HFF-Myc (cell line): ENCODE data around the gene PHTF1.

Experiments
- DNase-seq: peaks from one replicate; pipeline ENCODE4 v3.0.0-alpha.2; 2011; ENCODE audit warnings: low read depth; ENCODE audit errors: extremely low read depth
- H3K4me3 ChIP-seq: replicated peaks from 2 replicates; pipeline ENCODE4 v1.5.1; 2011; ENCODE audit warnings: low read depth, mild to moderate bottlenecking, control low read depth, low read length
- TF ChIP-seq, protein P1 (sequence below): IDR thresholded peaks from 2 replicates; pipeline ENCODE4 v1.5.1; 2012; ENCODE audit warnings: mild to moderate bottlenecking, low read depth, low read length, control low read depth; ENCODE audit errors: missing control alignments

PHTF1 gene

DNA sequence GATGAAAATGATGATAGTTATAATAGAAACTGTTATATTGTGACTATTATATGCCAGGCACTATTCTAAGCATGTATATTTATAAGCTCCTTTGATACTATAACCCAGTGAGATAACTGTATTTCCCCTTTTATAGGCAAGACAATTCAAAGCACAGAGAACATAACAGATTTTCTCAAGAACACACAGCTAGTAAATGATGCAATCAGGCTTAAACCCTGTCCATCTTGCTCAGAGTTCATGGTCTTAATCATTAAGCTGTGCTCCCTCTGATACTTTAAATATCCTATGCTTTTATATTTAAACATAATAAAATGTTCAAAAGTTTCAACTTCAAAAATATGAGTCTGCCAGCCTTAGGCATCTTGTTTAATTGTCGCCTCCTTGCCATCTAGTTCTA is 88.6 kb downstream of the PHTF1 start:
- TF ChIP-seq, protein P1, sequence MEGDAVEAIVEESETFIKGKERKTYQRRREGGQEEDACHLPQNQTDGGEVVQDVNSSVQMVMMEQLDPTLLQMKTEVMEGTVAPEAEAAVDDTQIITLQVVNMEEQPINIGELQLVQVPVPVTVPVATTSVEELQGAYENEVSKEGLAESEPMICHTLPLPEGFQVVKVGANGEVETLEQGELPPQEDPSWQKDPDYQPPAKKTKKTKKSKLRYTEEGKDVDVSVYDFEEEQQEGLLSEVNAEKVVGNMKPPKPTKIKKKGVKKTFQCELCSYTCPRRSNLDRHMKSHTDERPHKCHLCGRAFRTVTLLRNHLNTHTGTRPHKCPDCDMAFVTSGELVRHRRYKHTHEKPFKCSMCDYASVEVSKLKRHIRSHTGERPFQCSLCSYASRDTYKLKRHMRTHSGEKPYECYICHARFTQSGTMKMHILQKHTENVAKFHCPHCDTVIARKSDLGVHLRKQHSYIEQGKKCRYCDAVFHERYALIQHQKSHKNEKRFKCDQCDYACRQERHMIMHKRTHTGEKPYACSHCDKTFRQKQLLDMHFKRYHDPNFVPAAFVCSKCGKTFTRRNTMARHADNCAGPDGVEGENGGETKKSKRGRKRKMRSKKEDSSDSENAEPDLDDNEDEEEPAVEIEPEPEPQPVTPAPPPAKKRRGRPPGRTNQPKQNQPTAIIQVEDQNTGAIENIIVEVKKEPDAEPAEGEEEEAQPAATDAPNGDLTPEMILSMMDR = no peak
- H3K4me3 ChIP-seq = no peak overlapping the region
- DNase-seq = no peak

DNA sequence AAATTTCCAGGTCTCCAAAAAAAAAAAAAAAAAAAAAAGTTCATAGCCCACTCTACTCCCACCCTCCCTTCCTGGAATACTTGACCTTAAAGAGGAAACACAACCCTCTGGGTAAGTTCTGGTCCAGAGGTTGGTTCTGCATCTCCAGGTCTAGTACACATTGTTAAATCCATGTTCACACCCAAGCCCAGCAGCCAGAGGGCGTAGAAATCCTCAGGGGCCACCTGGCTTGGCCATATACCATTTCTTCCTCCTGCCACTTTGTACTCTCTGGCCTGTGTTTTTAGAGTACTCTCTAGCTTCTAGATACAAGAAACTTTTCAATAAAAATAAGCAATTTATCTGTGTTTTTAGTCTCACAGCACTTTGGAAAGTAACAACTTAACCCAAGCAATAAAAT is 89.3 kb downstream of the PHTF1 start:
- no peak overlapping the region for H3K4me3 ChIP-seq
- TF ChIP-seq, protein P1 = no peak
- DNase-seq = no peak

DNA sequence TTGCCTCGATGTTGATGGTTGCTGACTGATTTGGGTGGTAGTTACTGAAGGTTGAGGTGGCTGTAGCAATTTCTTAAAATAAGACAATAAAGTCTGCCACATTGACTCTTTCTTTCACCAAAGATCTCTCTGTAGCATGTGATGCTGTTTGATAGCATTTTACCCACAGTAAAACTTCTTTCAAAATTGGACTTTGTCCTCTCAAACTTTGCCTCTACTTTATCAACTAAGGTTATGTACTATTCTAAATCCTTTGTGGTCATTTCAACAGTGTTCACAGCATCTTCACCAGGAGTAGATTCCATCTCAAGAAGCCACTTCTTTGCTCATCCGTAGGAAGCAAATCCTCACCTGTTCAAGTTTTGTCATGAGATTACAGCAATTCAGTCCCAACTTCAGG is 93.2 kb downstream of the PHTF1 start:
- no peak overlapping the region for H3K4me3 ChIP-seq
- TF ChIP-seq, protein P1 = no peak
- no peak for DNase-seq

DNA sequence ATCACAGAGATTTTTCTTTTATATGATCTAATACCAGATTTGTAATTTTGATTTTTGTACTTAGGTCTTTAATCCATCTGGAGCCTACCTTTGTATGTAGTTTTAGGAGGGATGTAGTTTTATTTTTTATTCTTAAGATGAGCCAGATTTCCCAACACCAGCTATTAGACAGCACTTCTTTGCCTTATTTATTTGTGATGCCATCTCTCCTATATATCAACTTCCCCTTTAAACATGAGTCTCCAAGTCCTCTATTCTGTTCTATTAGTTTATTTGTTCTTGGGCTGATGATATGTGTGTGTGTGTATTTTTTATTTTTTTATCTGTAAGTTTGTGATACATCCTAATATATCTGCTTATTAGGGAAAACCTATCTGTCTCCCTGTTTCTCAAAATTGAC is 94.2 kb downstream of the PHTF1 start:
- DNase-seq = no peak
- H3K4me3 ChIP-seq = no peak overlapping the region
- TF ChIP-seq, protein P1 = no peak

DNA sequence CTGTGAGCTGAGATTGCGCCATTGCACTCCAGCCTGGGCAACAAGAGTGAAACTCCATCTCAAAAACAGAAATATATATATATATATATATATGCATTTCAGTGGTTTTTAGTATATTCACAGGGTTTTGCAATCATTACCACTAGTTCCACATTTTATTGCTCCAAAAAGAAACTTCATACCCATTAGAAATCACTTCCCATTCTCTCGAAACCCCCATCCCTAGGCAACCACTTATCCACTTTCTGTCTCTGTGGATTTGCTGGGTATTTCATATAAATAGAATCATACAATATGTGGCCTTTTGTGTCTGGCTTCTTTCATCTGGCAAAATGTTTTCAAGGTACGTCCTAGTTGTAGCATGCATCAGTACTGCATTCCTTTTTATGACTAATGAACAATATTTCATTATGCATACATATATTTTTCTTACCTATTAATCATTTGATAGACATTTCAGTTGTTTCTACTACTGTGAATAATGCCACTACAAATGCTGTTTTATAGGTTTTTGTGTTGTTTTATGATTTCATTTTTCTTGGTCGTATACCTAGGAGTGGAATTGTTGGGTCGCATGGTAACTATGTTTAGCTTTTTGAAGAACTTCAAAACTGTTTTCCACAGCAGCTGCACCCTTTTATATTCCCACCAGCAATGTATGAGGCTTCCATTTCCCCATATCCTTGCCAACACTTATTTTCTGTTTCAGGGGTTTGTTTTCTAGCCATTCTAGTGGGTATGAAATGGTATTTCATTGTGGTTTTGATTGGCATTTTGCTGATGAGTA is 95.9 kb downstream of the PHTF1 start:
- TF ChIP-seq, protein P1 = no peak
- H3K4me3 ChIP-seq = no peak overlapping the region
- DNase-seq = no peak

DNA sequence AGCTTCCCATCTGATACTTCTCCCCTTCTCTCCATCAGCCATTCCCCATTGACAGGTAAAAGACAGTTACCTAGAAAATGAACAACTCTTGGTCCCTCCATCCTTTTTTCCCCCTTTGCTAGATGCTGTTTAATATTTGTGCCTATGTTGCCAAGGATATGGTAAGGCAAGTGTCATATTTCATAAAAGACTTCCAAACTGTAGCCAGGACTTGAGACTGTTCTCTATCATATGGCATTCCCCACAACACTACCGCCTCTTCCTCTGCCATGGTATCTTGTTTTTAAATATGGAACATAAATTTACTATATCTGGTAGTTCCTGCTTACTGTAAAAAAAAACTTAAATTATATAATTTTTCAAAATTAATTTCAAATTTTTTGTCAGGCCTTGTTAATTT is 97.2 kb downstream of the PHTF1 start:
- DNase-seq = no peak
- TF ChIP-seq, protein P1 = no peak
- no peak overlapping the region for H3K4me3 ChIP-seq

DNA sequence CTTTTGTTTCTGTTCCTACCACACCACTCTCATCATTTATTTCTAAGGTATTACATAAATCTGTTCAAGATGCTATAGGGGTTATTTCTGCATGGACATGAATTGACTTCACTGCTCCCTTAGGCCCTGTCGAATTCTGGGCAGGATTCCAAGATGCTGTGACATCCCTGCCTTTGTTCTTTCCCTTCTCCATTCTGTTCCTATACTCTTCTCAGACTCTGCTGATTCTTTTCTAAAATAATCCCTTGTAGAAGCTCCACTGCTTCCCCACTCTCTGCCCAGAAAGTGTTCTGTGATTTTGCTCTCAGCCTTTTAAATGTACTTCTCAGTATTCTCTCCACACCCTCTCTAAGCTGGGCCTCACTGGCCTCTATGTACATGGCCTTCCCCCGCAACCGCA is 99.2 kb downstream of the PHTF1 start:
- no peak for DNase-seq
- TF ChIP-seq, protein P1 = no peak
- H3K4me3 ChIP-seq = no peak overlapping the region
